HepG2 (cell line): ENCODE measurements around the gene C11orf24. TPM values are rescaled to one million over a fixed set of nuclear protein-coding genes. Genes with fewer than 3 reads are reported as not detected.

Source experiments
- ATAD3A ChIP-seq: sonication (generic); formaldehyde crosslinking; IDR thresholded peaks from 2 replicates; pipeline ENCODE4 v1.4.0; 2020; ENCODE audit warnings: missing genetic modification reagents
- CENPBD1 ChIP-seq: sonication (generic); formaldehyde crosslinking; IDR thresholded peaks from 2 replicates; pipeline ENCODE4 v1.8.0; 2022; ENCODE audit warnings: missing genetic modification reagents, low read depth, mild to moderate bottlenecking, borderline replicate concordance
- ETV5 ChIP-seq: IDR thresholded peaks from 2 replicates; pipeline ENCODE4 v1.6.1; 2018; ENCODE audit warnings: missing biosample characterization, missing genetic modification reagents, inconsistent platforms, borderline replicate concordance
- FIP1L1 ChIP-seq: fragments of 200-400 bp; formaldehyde crosslinking; IDR thresholded peaks from 2 replicates; pipeline ENCODE4 v1.6.1; 2018; ENCODE audit warnings: low read depth, mild to moderate bottlenecking, low read length, moderate library complexity, borderline replicate concordance; ENCODE audit not compliant: insufficient read depth
- GLMP ChIP-seq: sonication (generic); formaldehyde crosslinking; IDR thresholded peaks from 2 replicates; pipeline ENCODE4 v1.9.0; 2021; ENCODE audit warnings: missing genetic modification reagents, mild to moderate bottlenecking, borderline replicate concordance
- GTF2F1 ChIP-seq: fragments of 150-350 bp; IDR thresholded peaks from 2 replicates; pipeline ENCODE4 v1.6.1; 2014; ENCODE audit warnings: low read length
- KAT8 ChIP-seq: IDR thresholded peaks from 2 replicates; pipeline ENCODE4 v1.6.1; 2016; ENCODE audit warnings: missing genetic modification reagents, missing compliant biosample characterization
- KDM1A ChIP-seq: IDR thresholded peaks from 2 replicates; pipeline ENCODE4 v1.6.1; 2016; ENCODE audit warnings: missing compliant biosample characterization
- KDM5A ChIP-seq: fragments of 200-600 bp; sonication (generic); IDR thresholded peaks from 2 replicates; pipeline ENCODE4 v1.7.0; 2018; ENCODE audit warnings: antibody characterized with exemption, mild to moderate bottlenecking, low read length, borderline replicate concordance
- MAFF ChIP-seq: IDR thresholded peaks from 2 replicates; pipeline ENCODE4 v1.6.1; 2011; ENCODE audit warnings: low read depth, low read length, improper control_type of control experiment
- MATR3 ChIP-seq: sonication (generic); formaldehyde crosslinking; IDR thresholded peaks from 2 replicates; pipeline ENCODE4 v1.4.0; 2020; ENCODE audit warnings: missing genetic modification reagents
- MLXIP ChIP-seq: sonication (generic); formaldehyde crosslinking; IDR thresholded peaks from 2 replicates; pipeline ENCODE4 v1.9.0; 2021; ENCODE audit warnings: missing genetic modification reagents, borderline replicate concordance
- NFIB ChIP-seq: sonication (generic); formaldehyde crosslinking; IDR thresholded peaks from 2 replicates; pipeline ENCODE4 v1.9.0; 2021; ENCODE audit warnings: missing genetic modification reagents, mild to moderate bottlenecking, borderline replicate concordance
- PCBP1 ChIP-seq: fragments of 200-400 bp; formaldehyde crosslinking; IDR thresholded peaks from 2 replicates; pipeline ENCODE4 v1.6.1; 2017; ENCODE audit warnings: mild to moderate bottlenecking, low read depth, low read length, borderline replicate concordance
- RAD51 ChIP-seq: fragments of 450-650 bp; IDR thresholded peaks from 2 replicates; pipeline ENCODE4 v1.6.1; 2016; ENCODE audit warnings: borderline replicate concordance
- RFX5 ChIP-seq: IDR thresholded peaks from 2 replicates; pipeline ENCODE4 v1.6.1; 2011; ENCODE audit warnings: low read depth, low read length, improper control_type of control experiment
- SRSF4 ChIP-seq: fragments of 200-400 bp; formaldehyde crosslinking; IDR thresholded peaks from one replicate; pipeline ENCODE4 v1.6.1; 2018; ENCODE audit warnings: mild to moderate bottlenecking, low read depth, low read length, moderate library complexity; ENCODE audit not compliant: poor library complexity, severe bottlenecking
- SRY ChIP-seq: sonication (generic); formaldehyde crosslinking; IDR thresholded peaks from 2 replicates; pipeline ENCODE4 v1.8.0; 2022; ENCODE audit warnings: mild to moderate bottlenecking, missing genetic modification reagents
- TARDBP ChIP-seq: sonication (generic); formaldehyde crosslinking; IDR thresholded peaks from 2 replicates; pipeline ENCODE4 v1.8.0; 2022; ENCODE audit warnings: mild to moderate bottlenecking, missing genetic modification reagents
- TRIM24 ChIP-seq: sonication (generic); formaldehyde crosslinking; IDR thresholded peaks from 2 replicates; pipeline ENCODE4 v1.8.0; 2022; ENCODE audit warnings: mild to moderate bottlenecking, missing genetic modification reagents
- ZBTB42 ChIP-seq: sonication (generic); formaldehyde crosslinking; IDR thresholded peaks from 2 replicates; pipeline ENCODE4 v1.5.0; 2020; ENCODE audit warnings: mild to moderate bottlenecking, missing genetic modification reagents
- ZFP36L2 ChIP-seq: sonication (generic); formaldehyde crosslinking; IDR thresholded peaks from 2 replicates; pipeline ENCODE4 v1.4.0; 2020; ENCODE audit warnings: missing genetic modification reagents
- ZNF235 ChIP-seq: sonication (generic); formaldehyde crosslinking; IDR thresholded peaks from 2 replicates; pipeline ENCODE4 v1.8.1; 2023; ENCODE audit warnings: mild to moderate bottlenecking, missing genetic modification reagents, borderline replicate concordance
- polyA plus RNA-seq, 8 experiments: library from polyadenylated mRNA; depleted of rRNA in 3 of 8; stranded (reverse) in 7 of 8; unstranded in 1 of 8; fragments of >200 nt; fragmentation: Illumina TruSeq in 4 of 8; extraction: Trizol in 4 of 8; gene quantifications; 2 replicates each; pipeline versions ENCODE4 v1.2.1 to v1.2.3, GENCODE V29; 2011 to 2016; ENCODE audit warnings: low read depth in 4 of 8, missing spikeins in 1 of 8, mixed read lengths in 1 of 8; ENCODE audit not compliant: insufficient read depth in 1 of 8
- total RNA-seq, 5 experiments: library from RNA; depleted of rRNA; stranded (reverse); fragments of >200 nt; fragmentation: Illumina TruSeq; extraction: Trizol; gene quantifications; 2 replicates each; pipeline ENCODE4 v1.2.3, GENCODE V29; 2016; ENCODE audit warnings: low read depth in 1 of 5
- TF ChIP-seq, protein P1 (sequence below): sonication (generic); formaldehyde crosslinking; IDR thresholded peaks from 2 replicates; pipeline ENCODE4 v1.5.1; 2020; ENCODE audit warnings: mild to moderate bottlenecking, missing genetic modification reagents, moderate library complexity

The C11orf24 gene
- total and polyA plus RNA-seq, 2 of the 13 experiments (the other 11 are each of a cell fraction or from before 2014, with no cell fraction given) = 52.9 to 55.5 TPM

- TF ChIP-seq, protein P1, sequence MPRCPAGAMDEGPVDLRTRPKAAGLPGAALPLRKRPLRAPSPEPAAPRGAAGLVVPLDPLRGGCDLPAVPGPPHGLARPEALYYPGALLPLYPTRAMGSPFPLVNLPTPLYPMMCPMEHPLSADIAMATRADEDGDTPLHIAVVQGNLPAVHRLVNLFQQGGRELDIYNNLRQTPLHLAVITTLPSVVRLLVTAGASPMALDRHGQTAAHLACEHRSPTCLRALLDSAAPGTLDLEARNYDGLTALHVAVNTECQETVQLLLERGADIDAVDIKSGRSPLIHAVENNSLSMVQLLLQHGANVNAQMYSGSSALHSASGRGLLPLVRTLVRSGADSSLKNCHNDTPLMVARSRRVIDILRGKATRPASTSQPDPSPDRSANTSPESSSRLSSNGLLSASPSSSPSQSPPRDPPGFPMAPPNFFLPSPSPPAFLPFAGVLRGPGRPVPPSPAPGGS = peak; percentile 74
- TF ChIP-seq TRIM24 (CRISPR knock-in tag) = no peak
- no peak for TF ChIP-seq GTF2F1
- TF ChIP-seq KAT8 (CRISPR knock-in tag) = peak; percentile 65
- peak; percentile 62; the same call in 1 of the 2 replicates for TF ChIP-seq MLXIP (CRISPR knock-in tag)
- TF ChIP-seq KDM1A (CRISPR knock-in tag) = no peak
- TF ChIP-seq CENPBD1 = no peak
- TF ChIP-seq RFX5 = no peak
- TF ChIP-seq RAD51 = no peak
- TF ChIP-seq ATAD3A (CRISPR knock-in tag) = no peak
- no peak for TF ChIP-seq TARDBP (CRISPR knock-in tag)
- TF ChIP-seq SRY (CRISPR knock-in tag) = no peak; the same call in 1 of the 2 replicates
- TF ChIP-seq NFIB (CRISPR knock-in tag) = no peak
- TF ChIP-seq MAFF = no peak
- no peak for TF ChIP-seq ZFP36L2 (CRISPR knock-in tag)
- TF ChIP-seq ZNF235 (CRISPR knock-in tag) = peak; percentile 25; the same call in 1 of the 2 replicates
- TF ChIP-seq PCBP1 = peak; percentile 99
- TF ChIP-seq ETV5 (CRISPR knock-in tag) = peak; percentile 30; the same call in 1 of the 2 replicates
- TF ChIP-seq KDM5A = no peak
- no peak for TF ChIP-seq FIP1L1
- TF ChIP-seq GLMP = no peak
- no peak for TF ChIP-seq ZBTB42 (CRISPR knock-in tag)
- no peak for TF ChIP-seq SRSF4
- TF ChIP-seq MATR3 (CRISPR knock-in tag) = no peak
Measured at GRCh38 chr11:68213555-68214172, 58.1 kb downstream of the C11orf24 start (continued).
